C4-2B (cell line): ENCODE data around the gene HTT.

Source experiments
- ZFX ChIP-seq: fragments of 450-650 bp; IDR thresholded peaks from 2 replicates; pipeline ENCODE4 v1.6.1; 2017
- TF ChIP-seq, protein P1 (sequence below): fragments of 450-650 bp; conservative IDR thresholded peaks from 2 replicates; pipeline ENCODE4 v1.5.1; 2017; ENCODE audit warnings: mild to moderate bottlenecking

DNA sequence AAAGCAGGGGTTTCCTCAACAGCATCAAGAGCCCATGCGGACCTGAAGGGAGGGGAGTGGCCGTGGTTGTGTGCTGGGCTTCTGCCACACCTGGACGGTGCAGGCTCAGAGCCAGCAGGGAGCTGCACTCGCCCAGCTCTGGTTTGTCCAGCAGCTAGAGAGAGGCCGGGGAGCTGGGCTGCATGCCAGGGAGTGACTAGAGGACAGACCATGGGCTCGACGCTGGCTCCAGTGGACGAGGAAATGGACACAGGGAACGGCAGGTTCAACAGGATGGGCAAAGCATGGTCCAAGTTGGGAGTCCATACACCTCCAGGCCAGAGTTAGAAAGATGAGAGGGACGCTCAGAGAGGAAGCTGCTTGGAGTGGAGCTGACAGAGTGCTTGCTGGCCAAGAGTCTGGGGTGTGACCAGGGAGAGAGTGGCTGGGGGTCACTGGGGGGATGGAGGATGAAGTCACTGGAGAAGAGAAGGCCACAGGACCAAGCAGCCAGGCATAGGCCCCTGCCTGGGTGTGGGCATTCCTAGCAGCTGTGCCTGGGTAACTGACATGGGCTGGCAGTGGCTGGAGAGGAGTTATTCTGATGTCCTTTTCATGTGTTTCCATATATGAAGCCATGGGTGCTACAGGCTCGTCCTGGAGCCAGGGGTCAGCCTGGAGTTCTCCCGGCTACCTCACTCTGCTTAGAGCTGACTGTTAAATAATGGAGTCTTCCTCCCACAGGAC, 43.0 kb upstream of the HTT start:
- TF ChIP-seq, protein P1, sequence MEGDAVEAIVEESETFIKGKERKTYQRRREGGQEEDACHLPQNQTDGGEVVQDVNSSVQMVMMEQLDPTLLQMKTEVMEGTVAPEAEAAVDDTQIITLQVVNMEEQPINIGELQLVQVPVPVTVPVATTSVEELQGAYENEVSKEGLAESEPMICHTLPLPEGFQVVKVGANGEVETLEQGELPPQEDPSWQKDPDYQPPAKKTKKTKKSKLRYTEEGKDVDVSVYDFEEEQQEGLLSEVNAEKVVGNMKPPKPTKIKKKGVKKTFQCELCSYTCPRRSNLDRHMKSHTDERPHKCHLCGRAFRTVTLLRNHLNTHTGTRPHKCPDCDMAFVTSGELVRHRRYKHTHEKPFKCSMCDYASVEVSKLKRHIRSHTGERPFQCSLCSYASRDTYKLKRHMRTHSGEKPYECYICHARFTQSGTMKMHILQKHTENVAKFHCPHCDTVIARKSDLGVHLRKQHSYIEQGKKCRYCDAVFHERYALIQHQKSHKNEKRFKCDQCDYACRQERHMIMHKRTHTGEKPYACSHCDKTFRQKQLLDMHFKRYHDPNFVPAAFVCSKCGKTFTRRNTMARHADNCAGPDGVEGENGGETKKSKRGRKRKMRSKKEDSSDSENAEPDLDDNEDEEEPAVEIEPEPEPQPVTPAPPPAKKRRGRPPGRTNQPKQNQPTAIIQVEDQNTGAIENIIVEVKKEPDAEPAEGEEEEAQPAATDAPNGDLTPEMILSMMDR, result no peak
- TF ChIP-seq ZFX, result no peak
